Panc1 (cell line): ENCODE measurements around the gene ADAMTS6. TPM values are rescaled to one million over a fixed set of nuclear protein-coding genes. Genes with fewer than 3 reads are reported as not detected.

ENCODE experiments used
- ATAC-seq: fragments of 200-7000 bp; cut with Tn5 transposase; 2 replicates; pipeline ENCODE4 v1.9.1; 2020; ENCODE audit warnings: mild to moderate bottlenecking, moderate library complexity
- BruUV-seq: library from RNA; stranded (reverse); fragments of 400-500 nt; replicated peaks from 2 replicates; lab custom pipeline; 2021; lab: Mats Ljungman, UMichigan
- CTCF ChIA-PET: fragments of 300-600 bp; sonication (Branson Sonifier 250); formaldehyde crosslinking; loops from one replicate; lab custom pipeline; 2022; ENCODE audit warnings: antibody characterized with exemption; lab: Charles Lee
- POLR2A ChIA-PET: fragments of 300-600 bp; sonication (Branson Sonifier 250); formaldehyde crosslinking; loops from one replicate; lab custom pipeline; 2022; ENCODE audit warnings: antibody characterized with exemption; lab: Charles Lee
- DNase-seq: peaks from one replicate; pipeline ENCODE4 v3.0.0-alpha.2; 2010; ENCODE audit warnings: low read depth, low spot score
- H3K27ac ChIP-seq: 2 replicates; pipeline ENCODE4 v1.5.1; 2011; ENCODE audit warnings: mild to moderate bottlenecking, low read length, inconsistent platforms
- H3K27me3 ChIP-seq: fragments of 200-500 bp; sonication (Bioruptor generic); 2 replicates; pipeline ENCODE4 v1.6.0; 2014; ENCODE audit warnings: low read length, inconsistent platforms; ENCODE audit not compliant: control insufficient read depth, insufficient read depth
- H3K36me3 ChIP-seq: fragments of 200-500 bp; sonication (Bioruptor generic); 2 replicates; pipeline ENCODE4 v1.5.1; 2014; ENCODE audit warnings: inconsistent platforms, mild to moderate bottlenecking, low read length, moderate library complexity; ENCODE audit not compliant: control insufficient read depth, insufficient read depth
- H3K4me1 ChIP-seq: 2 replicates; pipeline ENCODE4 v1.5.1; 2011; ENCODE audit warnings: inconsistent platforms, mild to moderate bottlenecking, low read length, moderate library complexity; ENCODE audit not compliant: control insufficient read depth, insufficient read depth
- H3K4me3 ChIP-seq, 2 experiments: 2 replicates each; pipeline ENCODE4 v1.5.1; 2011 to 2012; ENCODE audit warnings: low read depth in 2 of 2, low read length in 2 of 2, mild to moderate bottlenecking in 2 of 2, inconsistent platforms in 1 of 2, moderate library complexity in 1 of 2
- H3K9me3 ChIP-seq: fragments of 200-500 bp; sonication (Bioruptor generic); 2 replicates; pipeline ENCODE4 v1.5.1; 2014; ENCODE audit warnings: low read depth, mild to moderate bottlenecking, inconsistent platforms, low read length, moderate library complexity; ENCODE audit not compliant: control insufficient read depth, insufficient read depth
- POLR2AphosphoS5 ChIP-seq: IDR thresholded peaks from 2 replicates; pipeline ENCODE4 v1.6.1; 2012; ENCODE audit warnings: mild to moderate bottlenecking, low read depth, low read length, moderate library complexity
- SIN3A ChIP-seq: IDR thresholded peaks from 2 replicates; pipeline ENCODE4 v1.6.1; 2012; ENCODE audit warnings: low read depth, mild to moderate bottlenecking, low read length, moderate library complexity, borderline replicate concordance; ENCODE audit not compliant: insufficient read depth
- TCF7L2 ChIP-seq: IDR thresholded peaks from 2 replicates; pipeline ENCODE4 v1.6.1; 2011; ENCODE audit warnings: mild to moderate bottlenecking, low read depth, low read length, inconsistent platforms
- in situ Hi-C: cut with HindIII; loops from 2 replicates; pipeline ENCODE4 v1.10.0; 2016; ENCODE audit warnings: low sequenced_read_pairs, low pct_unique_long_range_greater_than_20kb
- intact Hi-C: fragments of 100-400 bp; cut with micrococcal nuclease; formaldehyde crosslinking; loops from one replicate; pipeline ENCODE4 v1.10.0; 2022; ENCODE audit not compliant: unreplicated experiment
- total RNA-seq: library from RNA; stranded (reverse); gene quantifications from one replicate; pipeline ENCODE4 v1.2.1, GENCODE V29; 2021; ENCODE audit not compliant: unreplicated experiment
- TF ChIP-seq, protein P1 (sequence below): fragments of 450-650 bp; IDR thresholded peaks from 2 replicates; pipeline ENCODE4 v1.5.1; 2017; ENCODE audit warnings: mild to moderate bottlenecking
- TF ChIP-seq, protein P2 (sequence below), 2 experiments: IDR thresholded peaks; 2 replicates each; pipeline ENCODE4 v1.6.1; 2011 to 2012; ENCODE audit warnings: low read depth in 2 of 2, control low read depth in 1 of 2, low read length in 1 of 2, mild to moderate bottlenecking in 1 of 2, moderate library complexity in 1 of 2; ENCODE audit not compliant: insufficient read depth in 1 of 2

Gene ADAMTS6
- total RNA-seq, 1 experiment from 2014 or later, result 0.64 TPM

DNA sequence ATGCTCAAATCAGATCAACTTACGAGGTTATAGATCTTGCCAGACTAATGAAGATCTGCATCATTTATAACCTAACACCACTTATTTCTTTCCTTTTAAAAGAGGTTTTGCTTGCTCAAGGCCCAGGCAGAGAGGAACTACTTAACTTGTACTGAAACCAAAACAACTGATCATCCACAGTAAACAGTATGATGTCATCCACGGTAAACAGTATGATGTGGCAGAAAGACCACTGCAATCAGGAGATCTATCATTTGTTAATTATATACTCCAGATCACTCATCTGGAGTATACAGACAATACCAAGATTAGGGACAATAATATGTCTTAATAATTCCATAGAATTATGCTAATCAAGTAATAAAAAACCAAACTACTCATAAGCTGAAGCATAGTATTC, 116.8 kb downstream of the ADAMTS6 start:
- Histone ChIP-seq H3K27ac (no peak overlapping the region), H3K4me3 (no peak overlapping the region), H3K9me3 (no peaks in the 10 kb centered on the region), H3K27me3 (no peaks in the 10 kb centered on the region), H3K4me1 (no peaks in the 10 kb centered on the region), H3K36me3 (no peaks in the 10 kb centered on the region)
- CTCF ChIA-PET, result interaction anchor here (0.7 kb wide), 1 partner anchor 882 kb away, joined by 9 read pairs; no protein-coding TSS in a partner anchor
- intact Hi-C loops, result no loop called here
- TF ChIP-seq, protein P1, sequence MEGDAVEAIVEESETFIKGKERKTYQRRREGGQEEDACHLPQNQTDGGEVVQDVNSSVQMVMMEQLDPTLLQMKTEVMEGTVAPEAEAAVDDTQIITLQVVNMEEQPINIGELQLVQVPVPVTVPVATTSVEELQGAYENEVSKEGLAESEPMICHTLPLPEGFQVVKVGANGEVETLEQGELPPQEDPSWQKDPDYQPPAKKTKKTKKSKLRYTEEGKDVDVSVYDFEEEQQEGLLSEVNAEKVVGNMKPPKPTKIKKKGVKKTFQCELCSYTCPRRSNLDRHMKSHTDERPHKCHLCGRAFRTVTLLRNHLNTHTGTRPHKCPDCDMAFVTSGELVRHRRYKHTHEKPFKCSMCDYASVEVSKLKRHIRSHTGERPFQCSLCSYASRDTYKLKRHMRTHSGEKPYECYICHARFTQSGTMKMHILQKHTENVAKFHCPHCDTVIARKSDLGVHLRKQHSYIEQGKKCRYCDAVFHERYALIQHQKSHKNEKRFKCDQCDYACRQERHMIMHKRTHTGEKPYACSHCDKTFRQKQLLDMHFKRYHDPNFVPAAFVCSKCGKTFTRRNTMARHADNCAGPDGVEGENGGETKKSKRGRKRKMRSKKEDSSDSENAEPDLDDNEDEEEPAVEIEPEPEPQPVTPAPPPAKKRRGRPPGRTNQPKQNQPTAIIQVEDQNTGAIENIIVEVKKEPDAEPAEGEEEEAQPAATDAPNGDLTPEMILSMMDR, result no peak
- DNase-seq (peak; percentile 2), ATAC-seq (no peak)
- BruUV-seq, result no TSS peak
- POLR2A ChIA-PET, result no interaction called here
- in situ Hi-C loops, result no loop called here

DNA sequence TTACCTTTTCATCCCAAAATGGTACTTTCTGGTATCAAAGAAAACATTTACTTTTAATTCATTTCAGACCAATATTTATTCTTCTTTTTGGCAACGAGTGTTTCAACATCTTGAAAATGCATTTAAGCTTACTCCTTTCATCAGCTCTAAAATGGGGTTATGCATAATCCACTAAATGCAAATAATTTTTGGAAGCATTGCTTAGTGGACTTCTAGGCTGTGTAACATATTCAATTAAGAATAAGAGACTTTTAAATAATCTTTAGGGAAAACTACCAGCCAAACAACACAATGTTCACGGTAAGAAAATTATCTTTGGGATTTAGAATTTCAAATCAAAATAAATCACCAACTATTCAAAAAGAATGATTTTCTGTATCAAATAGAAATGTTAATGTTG, 118.2 kb downstream of the ADAMTS6 start:
- no peak for ATAC-seq
- in situ Hi-C loops (no loop called here), intact Hi-C loops (no loop called here)
- Histone ChIP-seq H3K27ac (no peak overlapping the region), H3K4me1 (no peaks in the 10 kb centered on the region), H3K27me3 (no peaks in the 10 kb centered on the region), H3K9me3 (no peaks in the 10 kb centered on the region), H3K36me3 (no peaks in the 10 kb centered on the region), H3K4me3 (no peak overlapping the region)
- POLR2A ChIA-PET, result no interaction called here
- CTCF ChIA-PET, result no interaction called here
- TF ChIP-seq, protein P2, sequence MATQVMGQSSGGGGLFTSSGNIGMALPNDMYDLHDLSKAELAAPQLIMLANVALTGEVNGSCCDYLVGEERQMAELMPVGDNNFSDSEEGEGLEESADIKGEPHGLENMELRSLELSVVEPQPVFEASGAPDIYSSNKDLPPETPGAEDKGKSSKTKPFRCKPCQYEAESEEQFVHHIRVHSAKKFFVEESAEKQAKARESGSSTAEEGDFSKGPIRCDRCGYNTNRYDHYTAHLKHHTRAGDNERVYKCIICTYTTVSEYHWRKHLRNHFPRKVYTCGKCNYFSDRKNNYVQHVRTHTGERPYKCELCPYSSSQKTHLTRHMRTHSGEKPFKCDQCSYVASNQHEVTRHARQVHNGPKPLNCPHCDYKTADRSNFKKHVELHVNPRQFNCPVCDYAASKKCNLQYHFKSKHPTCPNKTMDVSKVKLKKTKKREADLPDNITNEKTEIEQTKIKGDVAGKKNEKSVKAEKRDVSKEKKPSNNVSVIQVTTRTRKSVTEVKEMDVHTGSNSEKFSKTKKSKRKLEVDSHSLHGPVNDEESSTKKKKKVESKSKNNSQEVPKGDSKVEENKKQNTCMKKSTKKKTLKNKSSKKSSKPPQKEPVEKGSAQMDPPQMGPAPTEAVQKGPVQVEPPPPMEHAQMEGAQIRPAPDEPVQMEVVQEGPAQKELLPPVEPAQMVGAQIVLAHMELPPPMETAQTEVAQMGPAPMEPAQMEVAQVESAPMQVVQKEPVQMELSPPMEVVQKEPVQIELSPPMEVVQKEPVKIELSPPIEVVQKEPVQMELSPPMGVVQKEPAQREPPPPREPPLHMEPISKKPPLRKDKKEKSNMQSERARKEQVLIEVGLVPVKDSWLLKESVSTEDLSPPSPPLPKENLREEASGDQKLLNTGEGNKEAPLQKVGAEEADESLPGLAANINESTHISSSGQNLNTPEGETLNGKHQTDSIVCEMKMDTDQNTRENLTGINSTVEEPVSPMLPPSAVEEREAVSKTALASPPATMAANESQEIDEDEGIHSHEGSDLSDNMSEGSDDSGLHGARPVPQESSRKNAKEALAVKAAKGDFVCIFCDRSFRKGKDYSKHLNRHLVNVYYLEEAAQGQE (IDR thresholded peaks at IDR 0.05; ENCODE audit: insufficient read depth in 1 of 2, low read depth in 2 of 2, low read length in 1 of 2), result no peak
- TF ChIP-seq POLR2AphosphoS5 (no peak), SIN3A (no peak), TCF7L2 (no peak)
- TF ChIP-seq, protein P1, result no peak
- no peak for DNase-seq
- no TSS peak for BruUV-seq
